ENCODE measurements around the gene ATL3.

ATL3 gene

GRCh38 chr11:63599211-63600122 is 71.7 kb downstream of the ATL3 start:
- TF ChIP-seq CTCF (IDR thresholded peaks at IDR 0.05) = no peak

- TF ChIP-seq CTCF (IDR thresholded peaks at IDR 0.05) = no peak
These were observed 72.6 kb downstream of the ATL3 start for GRCh38 chr11:63598556-63598955.

GRCh38 chr11:63595296-63595695 is 75.9 kb downstream of the ATL3 start:
- no peak for TF ChIP-seq CTCF (IDR thresholded peaks at IDR 0.05)

- peak; percentile 66 for TF ChIP-seq CTCF (IDR thresholded peaks at IDR 0.05)
These were observed 78.2 kb downstream of the ATL3 start for GRCh38 chr11:63592975-63593395.

GRCh38 chr11:63590024-63590788 is 81.0 kb downstream of the ATL3 start:
- no peak for TF ChIP-seq CTCF (IDR thresholded peaks at IDR 0.05)

GRCh38 chr11:63589000-63589399 is 82.2 kb downstream of the ATL3 start:
- no peak for TF ChIP-seq CTCF (IDR thresholded peaks at IDR 0.05)

GRCh38 chr11:63586451-63587166 is 84.6 kb downstream of the ATL3 start:
- TF ChIP-seq CTCF (IDR thresholded peaks at IDR 0.05) = no peak

All from LNCAP (cell line).